Measurements from ENCODE around the gene EHMT1.

- TF ChIP-seq ELF4 (IDR thresholded peaks at IDR 0.05), result no peak
- TF ChIP-seq SP1 (IDR thresholded peaks at IDR 0.05), result no peak
- TF ChIP-seq LEF1 (IDR thresholded peaks at IDR 0.05; ENCODE audit: borderline replicate concordance), result no peak
- no peak for TF ChIP-seq ARNT (IDR thresholded peaks at IDR 0.05)
- TF ChIP-seq, protein P1, sequence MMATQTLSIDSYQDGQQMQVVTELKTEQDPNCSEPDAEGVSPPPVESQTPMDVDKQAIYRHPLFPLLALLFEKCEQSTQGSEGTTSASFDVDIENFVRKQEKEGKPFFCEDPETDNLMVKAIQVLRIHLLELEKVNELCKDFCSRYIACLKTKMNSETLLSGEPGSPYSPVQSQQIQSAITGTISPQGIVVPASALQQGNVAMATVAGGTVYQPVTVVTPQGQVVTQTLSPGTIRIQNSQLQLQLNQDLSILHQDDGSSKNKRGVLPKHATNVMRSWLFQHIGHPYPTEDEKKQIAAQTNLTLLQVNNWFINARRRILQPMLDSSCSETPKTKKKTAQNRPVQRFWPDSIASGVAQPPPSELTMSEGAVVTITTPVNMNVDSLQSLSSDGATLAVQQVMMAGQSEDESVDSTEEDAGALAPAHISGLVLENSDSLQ (IDR thresholded peaks at IDR 0.05), result no peak
- no peak for TF ChIP-seq ZNF384 (IDR thresholded peaks at IDR 0.05)
- TF ChIP-seq BHLHE40 (IDR thresholded peaks at IDR 0.05; ENCODE audit: borderline replicate concordance), result no peak
- no peak for TF ChIP-seq FOXA1 (IDR thresholded peaks at IDR 0.05)
Observed at GRCh38 chr9:137613738-137614523, 4.9 kb upstream of the EHMT1 start.

Data from HEK293T (cell line).